Loucy (cell line): ENCODE measurements around the gene FAAH.

Experiments
- H2AFZ ChIP-seq: fragments of 200-600 bp; sonication (generic); 2 replicates; pipeline ENCODE4 v1.6.0; 2016; ENCODE audit warnings: antibody characterized with exemption, mild to moderate bottlenecking, low read length, moderate library complexity
- H3F3A ChIP-seq: fragments of 200-600 bp; 2 replicates; pipeline ENCODE4 v1.6.0; 2016; ENCODE audit warnings: antibody characterized with exemption, low read depth, mild to moderate bottlenecking
- H3K27me3 ChIP-seq: fragments of 200-600 bp; sonication (generic); 2 replicates; pipeline ENCODE4 v1.6.1; 2014; ENCODE audit warnings: low read length, mild to moderate bottlenecking; ENCODE audit not compliant: insufficient read depth, poor library complexity, severe bottlenecking
- H3K36me3 ChIP-seq: fragments of 200-600 bp; sonication (generic); 2 replicates; pipeline ENCODE4 v1.6.1; 2016; ENCODE audit warnings: low read length; ENCODE audit not compliant: insufficient read depth
- H3K4me1 ChIP-seq: fragments of 200-600 bp; sonication (generic); 2 replicates; pipeline ENCODE4 v1.5.1; 2014; ENCODE audit warnings: low read length, mild to moderate bottlenecking; ENCODE audit not compliant: insufficient read depth, poor library complexity, severe bottlenecking
- H3K4me2 ChIP-seq: fragments of 200-600 bp; sonication (generic); 2 replicates; pipeline ENCODE4 v1.6.0; 2014; ENCODE audit warnings: antibody characterized with exemption, low read length, low read depth, mild to moderate bottlenecking; ENCODE audit not compliant: poor library complexity, severe bottlenecking
- H3K4me3 ChIP-seq: fragments of 200-600 bp; sonication (generic); 2 replicates; pipeline ENCODE4 v1.5.1; 2014; ENCODE audit warnings: low read length, mild to moderate bottlenecking, mixed read lengths; ENCODE audit not compliant: poor library complexity, severe bottlenecking
- H3K79me2 ChIP-seq: fragments of 200-600 bp; sonication (generic); 2 replicates; pipeline ENCODE4 v1.6.1; 2014; ENCODE audit warnings: low read length; ENCODE audit not compliant: insufficient read depth
- H3K9ac ChIP-seq: fragments of 200-600 bp; sonication (generic); 2 replicates; pipeline ENCODE4 v1.6.0; 2014; ENCODE audit warnings: mild to moderate bottlenecking, low read depth, low read length, moderate library complexity; ENCODE audit not compliant: poor library complexity, severe bottlenecking
- H3K9me2 ChIP-seq: fragments of 200-600 bp; sonication (generic); replicated peaks from 2 replicates; pipeline ENCODE4 v1.6.1; 2016; ENCODE audit warnings: low read depth, low read length, mixed read lengths
- H3K9me3 ChIP-seq: fragments of 200-600 bp; sonication (generic); 2 replicates; pipeline ENCODE4 v1.6.1; 2014; ENCODE audit warnings: mild to moderate bottlenecking, antibody characterized with exemption, low read length, low read depth; ENCODE audit not compliant: insufficient read depth
- H4K20me1 ChIP-seq: fragments of 200-600 bp; sonication (generic); 2 replicates; pipeline ENCODE4 v1.6.0; 2014; ENCODE audit warnings: antibody characterized with exemption, low read length, mild to moderate bottlenecking; ENCODE audit not compliant: insufficient read depth, poor library complexity, severe bottlenecking
- EZH2phosphoT487 ChIP-seq: fragments of 200-600 bp; IDR thresholded peaks from 2 replicates; pipeline ENCODE4 v1.6.1; 2018; ENCODE audit warnings: antibody characterized with exemption, mild to moderate bottlenecking, moderate library complexity, borderline replicate concordance
- TF ChIP-seq, protein P1 (sequence below): fragments of 200-600 bp; sonication (generic); conservative IDR thresholded peaks from 2 replicates; pipeline ENCODE4 v1.5.1; 2014; ENCODE audit warnings: mild to moderate bottlenecking, antibody characterized with exemption, low read length

Gene FAAH

GRCh38 chr1:46413596-46413985, 19.5 kb downstream of the FAAH start:
- no peak for TF ChIP-seq EZH2phosphoT487
- TF ChIP-seq, protein P1, sequence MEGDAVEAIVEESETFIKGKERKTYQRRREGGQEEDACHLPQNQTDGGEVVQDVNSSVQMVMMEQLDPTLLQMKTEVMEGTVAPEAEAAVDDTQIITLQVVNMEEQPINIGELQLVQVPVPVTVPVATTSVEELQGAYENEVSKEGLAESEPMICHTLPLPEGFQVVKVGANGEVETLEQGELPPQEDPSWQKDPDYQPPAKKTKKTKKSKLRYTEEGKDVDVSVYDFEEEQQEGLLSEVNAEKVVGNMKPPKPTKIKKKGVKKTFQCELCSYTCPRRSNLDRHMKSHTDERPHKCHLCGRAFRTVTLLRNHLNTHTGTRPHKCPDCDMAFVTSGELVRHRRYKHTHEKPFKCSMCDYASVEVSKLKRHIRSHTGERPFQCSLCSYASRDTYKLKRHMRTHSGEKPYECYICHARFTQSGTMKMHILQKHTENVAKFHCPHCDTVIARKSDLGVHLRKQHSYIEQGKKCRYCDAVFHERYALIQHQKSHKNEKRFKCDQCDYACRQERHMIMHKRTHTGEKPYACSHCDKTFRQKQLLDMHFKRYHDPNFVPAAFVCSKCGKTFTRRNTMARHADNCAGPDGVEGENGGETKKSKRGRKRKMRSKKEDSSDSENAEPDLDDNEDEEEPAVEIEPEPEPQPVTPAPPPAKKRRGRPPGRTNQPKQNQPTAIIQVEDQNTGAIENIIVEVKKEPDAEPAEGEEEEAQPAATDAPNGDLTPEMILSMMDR: peak; percentile 49
- H2AFZ ChIP-seq: no peak overlapping the region

DNA sequence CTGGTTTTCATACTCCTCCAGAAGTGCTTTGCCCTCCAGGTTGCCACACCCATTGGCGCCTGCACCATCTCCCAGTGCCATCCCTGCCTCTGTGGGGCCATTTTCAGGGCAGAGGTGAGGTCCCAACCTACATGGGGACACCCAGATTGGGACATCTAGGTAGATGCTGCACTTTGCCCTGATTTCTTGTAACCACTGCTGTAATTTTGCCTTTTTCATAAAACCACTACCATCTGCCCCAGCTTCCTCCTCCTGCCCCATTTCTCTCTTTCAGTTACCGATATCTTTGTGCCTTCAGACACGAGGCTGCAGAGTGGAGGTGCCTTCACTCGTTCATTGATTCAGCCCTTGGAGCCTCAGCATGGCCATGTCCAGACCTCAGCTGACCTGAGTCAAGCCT, 21.4 kb downstream of the FAAH start:
- H3K4me3 ChIP-seq: no peak overlapping the region
- no peak for TF ChIP-seq EZH2phosphoT487
- TF ChIP-seq, protein P1: no peak
- no peak overlapping the region for H2AFZ ChIP-seq
- no peaks in the 10 kb centered on the region for H3K9me3 ChIP-seq
- H3K27me3 ChIP-seq: no peaks in the 10 kb centered on the region
- H3K79me2 ChIP-seq: no peaks in the 10 kb centered on the region
- no peaks in the 10 kb centered on the region for H3K4me1 ChIP-seq
- no peaks in the 10 kb centered on the region for H3K36me3 ChIP-seq
- H4K20me1 ChIP-seq: no peaks in the 10 kb centered on the region
- H3K4me2 ChIP-seq: no peak overlapping the region
- H3K9ac ChIP-seq: no peak overlapping the region
- no peaks in the 10 kb centered on the region for H3F3A ChIP-seq
- no peaks in the 10 kb centered on the region for H3K9me2 ChIP-seq

More at GRCh38 chr1:46413596-46413985, 19.5 kb downstream of the FAAH start:
- Histone ChIP-seq H3K4me3 (no peak overlapping the region), H3K79me2 (no peaks in the 10 kb centered on the region), H3K36me3 (no peaks in the 10 kb centered on the region), H3K9ac (no peak overlapping the region), H3K4me2 (no peak overlapping the region), H3K4me1 (no peaks in the 10 kb centered on the region), H3K9me2 (no peaks in the 10 kb centered on the region), H3F3A (no peaks in the 10 kb centered on the region), H4K20me1 (no peaks in the 10 kb centered on the region), H3K9me3 (no peaks in the 10 kb centered on the region), H3K27me3 (no peaks in the 10 kb centered on the region)

DNA sequence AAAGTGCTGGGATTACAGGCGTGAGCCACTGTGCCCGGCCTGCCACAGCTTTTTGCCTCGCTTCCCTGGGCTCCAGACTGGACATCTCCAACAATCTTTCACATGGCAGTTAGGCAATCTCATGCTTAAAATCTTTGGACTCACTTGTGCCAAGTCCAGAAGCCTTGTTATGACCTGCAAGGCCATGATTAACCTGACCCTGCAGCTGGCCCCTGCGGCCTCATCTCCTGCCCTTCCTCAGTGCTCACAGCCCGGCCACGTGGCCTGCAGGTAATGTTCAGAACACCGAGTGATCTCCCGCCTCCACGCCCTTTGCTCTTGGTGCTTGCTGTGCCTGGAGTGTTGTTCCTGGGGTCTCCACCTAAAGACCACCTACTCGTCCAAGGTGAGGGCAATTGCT, 24.9 kb downstream of the FAAH start:
- no peaks in the 10 kb centered on the region for H3K9me3 ChIP-seq
- no peak overlapping the region for H2AFZ ChIP-seq
- no peak overlapping the region for H3K4me3 ChIP-seq
- H3K9ac ChIP-seq: no peak overlapping the region
- no peaks in the 10 kb centered on the region for H4K20me1 ChIP-seq
- no peaks in the 10 kb centered on the region for H3K27me3 ChIP-seq
- H3F3A ChIP-seq: no peaks in the 10 kb centered on the region
- H3K4me2 ChIP-seq: no peak overlapping the region
- no peaks in the 10 kb centered on the region for H3K79me2 ChIP-seq
- no peaks in the 10 kb centered on the region for H3K4me1 ChIP-seq
- TF ChIP-seq EZH2phosphoT487: no peak
- TF ChIP-seq, protein P1: no peak
- no peaks in the 10 kb centered on the region for H3K9me2 ChIP-seq
- H3K36me3 ChIP-seq: no peaks in the 10 kb centered on the region
